Stimulated activated CD4-positive, alpha-beta T cell treated with anti-CD3 and anti-CD28 coated beads, Interleukin-15, amount 100 ng/mL, for 1 hour (primary cell): ENCODE data around the gene SCARB2.
"Not testable (repeated sequence)": the region's sequence is repeated elsewhere in the genome, so short reads cannot be mapped to it uniquely, and the experiment has no call there.

ENCODE experiments used
- DNase-seq, 2 donors: peaks; one replicate each; pipeline ENCODE4 v3.0.0-alpha.2; 2020; ENCODE audit warnings: low read depth in 1 of 2, low spot score in 1 of 2

The SCARB2 gene

GRCh38 chr4:76213415-76214176, at the start of gene SCARB2:
SCARB2 (minus strand) TSS chr4:76213824; CDS start chr4:76213543, 281 bp downstream.
- peak; percentile 43 to 60 for DNase-seq

- no peak for DNase-seq
Measured at GRCh38 chr4:76260571-76260970, 46.9 kb upstream of the SCARB2 start.

- DNase-seq = no peak
Measured at GRCh38 chr4:76257824-76258223, 44.2 kb upstream of the SCARB2 start.

- no peak for DNase-seq
Measured at GRCh38 chr4:76256968-76257367, 43.3 kb upstream of the SCARB2 start.

- DNase-seq = no peak
Measured at GRCh38 chr4:76256032-76256431, 42.4 kb upstream of the SCARB2 start.

GRCh38 chr4:76253511-76253910, 39.9 kb upstream of the SCARB2 start:
- DNase-seq = no peak

- DNase-seq = no peak
Measured at GRCh38 chr4:76252271-76252653, 38.6 kb upstream of the SCARB2 start.

GRCh38 chr4:76251441-76252270, 38.0 kb upstream of the SCARB2 start, which contains the start of gene FAM47E:
FAM47E (plus strand) TSS chr4:76251721; CDS start chr4:76251747, 26 bp downstream.
- DNase-seq = no peak

GRCh38 chr4:76250962-76251361, 37.3 kb upstream of the SCARB2 start:
- no peak for DNase-seq

- no peak for DNase-seq
Measured at GRCh38 chr4:76246852-76247251, 33.2 kb upstream of the SCARB2 start.

GRCh38 chr4:76246025-76246424, 32.4 kb upstream of the SCARB2 start:
- no peak for DNase-seq

- not testable (repeated sequence) for DNase-seq
Measured at GRCh38 chr4:76243877-76244276, 30.3 kb upstream of the SCARB2 start.

- DNase-seq = no peak
Measured at GRCh38 chr4:76240236-76240635, 26.6 kb upstream of the SCARB2 start.

GRCh38 chr4:76238701-76239100, 25.1 kb upstream of the SCARB2 start:
- DNase-seq = no peak

- no peak for DNase-seq
Measured at GRCh38 chr4:76238236-76238635, 24.6 kb upstream of the SCARB2 start.

- no peak for DNase-seq
Measured at GRCh38 chr4:76235915-76236314, 22.3 kb upstream of the SCARB2 start.

- no peak for DNase-seq
Measured at GRCh38 chr4:76235407-76235806, 21.8 kb upstream of the SCARB2 start.

- no peak for DNase-seq
Measured at GRCh38 chr4:76234679-76235044, 21.0 kb upstream of the SCARB2 start.

- no peak for DNase-seq
Measured at GRCh38 chr4:76233967-76234678, 20.5 kb upstream of the SCARB2 start.

GRCh38 chr4:76233529-76233928, 19.9 kb upstream of the SCARB2 start:
- DNase-seq = no peak

GRCh38 chr4:76233083-76233482, 19.5 kb upstream of the SCARB2 start:
- DNase-seq = no peak

- DNase-seq = no peak
Measured at GRCh38 chr4:76232681-76233080, 19.1 kb upstream of the SCARB2 start.
